K562 (cell line): ENCODE results near the gene CBY2. TPM values are rescaled to one million over a fixed set of nuclear protein-coding genes. Genes with fewer than 3 reads are reported as not detected.

Experiments
- ATAC-seq: fragments of 200-7000 bp; cut with Tn5 transposase; 3 replicates; pipeline ENCODE4 v1.9.1; 2020; ENCODE audit warnings: moderate library complexity
- BruUV-seq: library from RNA; stranded (reverse); fragments of 400-500 nt; replicated peaks from 2 replicates; lab custom pipeline; 2021; lab: Mats Ljungman, UMichigan
- CTCF ChIA-PET: fragments of 300-600 bp; formaldehyde crosslinking; extraction: SDS; loops from one replicate; lab custom pipeline; 2021; ENCODE audit warnings: low intra/inter-chr PET ratio; lab: Yijun Ruan, JAX
- POLR2A ChIA-PET: fragments of 300-600, 350-650 bp; sonication (Branson Sonifier 250); formaldehyde crosslinking; extraction: SDS; loops from one replicate; lab custom pipeline; 2021; ENCODE audit warnings: antibody characterized with exemption, inconsistent platforms; lab: Yijun Ruan, JAX
- DNase-seq, 4 experiments: peaks; one replicate each; pipeline versions ENCODE4 v3.0.0 to v3.0.0-alpha.2; 2011 to 2018; ENCODE audit warnings: low spot score in 3 of 4, mixed read lengths in 3 of 4; ENCODE audit errors: extremely low read depth in 1 of 4
- FAIRE-seq: peaks from 2 replicates; lab custom pipeline; 2011; peaks lifted over from hg19 to GRCh38; lab: Jason Lieb, UNC
- H2AFZ ChIP-seq: 2 replicates; pipeline ENCODE4 v1.6.0; 2011; ENCODE audit warnings: low read depth, low read length, control low read depth, inconsistent platforms
- H3K27ac ChIP-seq: fragments of 200-600 bp; 3 replicates; pipeline ENCODE4 v1.8.0; 2011; ENCODE audit warnings: low read depth, mild to moderate bottlenecking, control low read depth, inconsistent platforms, low read length, moderate library complexity, mixed read lengths; ENCODE audit errors: extremely low read depth
- H3K27me3 ChIP-seq, 2 experiments: fragments of 300-600 bp in 1 of 2; 2 replicates in 1 of 2; 3 replicates in 1 of 2; pipeline versions ENCODE4 v1.6.0 to v1.8.0; 2011; ENCODE audit warnings: inconsistent platforms in 2 of 2, low read length in 2 of 2, mild to moderate bottlenecking in 1 of 2, mixed read lengths in 1 of 2, moderate library complexity in 1 of 2; ENCODE audit not compliant: control insufficient read depth in 2 of 2, insufficient read depth in 2 of 2
- H3K36me3 ChIP-seq: fragments of 300-600 bp; 3 replicates; pipeline ENCODE4 v1.8.0; 2011; ENCODE audit warnings: mild to moderate bottlenecking, low read length, inconsistent platforms; ENCODE audit not compliant: control insufficient read depth, insufficient read depth
- H3K4me1 ChIP-seq, 2 experiments: fragments of 200-600 bp in 1 of 2; replicated peaks in 1 of 2; 2 replicates in 1 of 2; 3 replicates in 1 of 2; pipeline versions ENCODE4 v1.5.1 to v1.8.0; 2011; ENCODE audit warnings: inconsistent platforms in 2 of 2, low read length in 2 of 2, mild to moderate bottlenecking in 1 of 2, mixed read lengths in 1 of 2, moderate library complexity in 1 of 2; ENCODE audit not compliant: control insufficient read depth in 2 of 2, insufficient read depth in 2 of 2
- H3K4me2 ChIP-seq: 2 replicates; pipeline ENCODE4 v1.6.1; 2011; ENCODE audit warnings: low read length, control low read depth, inconsistent platforms, mixed read lengths; ENCODE audit not compliant: insufficient read depth
- H3K4me3 ChIP-seq: fragments of 200-600 bp; sonication (generic), shearing (Covaris generic); 2 replicates; pipeline ENCODE4 v1.5.1; 2016; ENCODE audit warnings: control low read depth, inconsistent platforms
- H3K79me2 ChIP-seq: fragments of 200-600 bp; 3 replicates; pipeline ENCODE4 v1.8.0; 2011; ENCODE audit warnings: low read length, inconsistent platforms; ENCODE audit not compliant: control insufficient read depth, insufficient read depth
- H3K9ac ChIP-seq, 2 experiments: 2 replicates each; pipeline versions ENCODE4 v1.6.0 to v1.6.1; 2011; ENCODE audit warnings: low read depth in 2 of 2, low read length in 2 of 2, control low read depth in 1 of 2, inconsistent platforms in 1 of 2, mild to moderate bottlenecking in 1 of 2, mixed read lengths in 1 of 2; ENCODE audit not compliant: insufficient read depth in 1 of 2
- H3K9me1 ChIP-seq: one replicate; pipeline ENCODE4 v1.6.0; 2011; ENCODE audit warnings: inconsistent platforms, mild to moderate bottlenecking, low read length, moderate library complexity; ENCODE audit not compliant: control insufficient read depth, insufficient read depth
- H3K9me3 ChIP-seq: replicated peaks from 2 replicates; pipeline ENCODE4 v1.5.1; 2011; ENCODE audit warnings: low read depth, low read length, inconsistent platforms; ENCODE audit not compliant: control insufficient read depth, insufficient read depth
- H4K20me1 ChIP-seq: replicated peaks from 2 replicates; pipeline ENCODE4 v1.6.1; 2011; ENCODE audit warnings: low read length, inconsistent platforms, mixed read lengths; ENCODE audit not compliant: control insufficient read depth, insufficient read depth
- EGR1 ChIP-seq: fragments of 450-650 bp; conservative IDR thresholded peaks from 2 replicates; pipeline ENCODE4 v1.6.1; 2017; ENCODE audit warnings: mild to moderate bottlenecking
- GATAD2B ChIP-seq: fragments of 450-650 bp; IDR thresholded peaks from 2 replicates; pipeline ENCODE4 v1.6.1; 2017; ENCODE audit warnings: mild to moderate bottlenecking, borderline replicate concordance
- HDAC6 ChIP-seq: IDR thresholded peaks from 2 replicates; pipeline ENCODE4 v1.6.1; 2012; ENCODE audit warnings: low read depth, mild to moderate bottlenecking, control low read depth, inconsistent platforms, low read length, moderate library complexity
- HOMEZ ChIP-seq: fragments of 250-450 bp; sonication (Bioruptor Pico); IDR thresholded peaks from 2 replicates; pipeline ENCODE4 v1.4.0; 2020; ENCODE audit warnings: mild to moderate bottlenecking, moderate library complexity
- IRF1 ChIP-seq: sonication (generic); formaldehyde crosslinking; IDR thresholded peaks from 2 replicates; pipeline ENCODE4 v1.8.0; 2022; ENCODE audit warnings: missing genetic modification reagents, mild to moderate bottlenecking, borderline replicate concordance
- PHTF2 ChIP-seq: fragments of 250-450 bp; sonication (Bioruptor Pico); IDR thresholded peaks from 2 replicates; pipeline ENCODE4 v1.5.0; 2021; ENCODE audit warnings: mild to moderate bottlenecking
- PRPF4 ChIP-seq: fragments of 200-400 bp; formaldehyde crosslinking; IDR thresholded peaks from one replicate; pipeline ENCODE4 v1.6.1; 2017; ENCODE audit warnings: low read length, low read depth, mild to moderate bottlenecking; ENCODE audit not compliant: insufficient read depth, poor library complexity, severe bottlenecking
- RFX5 ChIP-seq: IDR thresholded peaks from 2 replicates; pipeline ENCODE4 v1.6.1; 2011; ENCODE audit warnings: low read depth, mild to moderate bottlenecking, improper control_type of control experiment, low read length
- ZNF449 ChIP-seq: fragments of 250-450 bp; sonication (Bioruptor Pico); IDR thresholded peaks from 2 replicates; pipeline ENCODE4 v1.8.0; 2022; ENCODE audit warnings: moderate library complexity, mild to moderate bottlenecking, inconsistent platforms
- WGBS: fragments of 100-300 bp; shearing (Covaris generic); methylation state at CpG from one replicate; pipeline ENCODE4 v1.1.6; 2016; ENCODE audit warnings: low coverage, mixed read lengths; ENCODE audit not compliant: insufficient coverage; ENCODE audit errors: missing lambda C conversion rate; 5-methylcytosine and 5-hydroxymethylcytosine counted together
- in situ Hi-C: fragments of 300-500 bp; cut with MboI; formaldehyde crosslinking; loops from 4 replicates; pipeline ENCODE4 v1.15.0; 2018; ENCODE audit warnings: inconsistent platforms, mixed read lengths
- intact Hi-C: fragments of 100-400 bp; cut with micrococcal nuclease; formaldehyde crosslinking; loops from 2 replicates; pipeline ENCODE4 v1.14.2; 2022
- polyA plus RNA-seq, 8 experiments: library from polyadenylated mRNA; depleted of rRNA in 4 of 8; stranded (reverse) in 5 of 8; unstranded in 3 of 8; fragments of >200 nt; fragmentation: Nextera tagmentation in 2 of 8; fragmentation: Illumina TruSeq in 1 of 8; extraction: Ambion mirVana in 2 of 8; extraction: Trizol in 1 of 8; gene quantifications; 2 replicates each; pipeline versions ENCODE4 v1.2.1 to v1.2.3, GENCODE V29; 2011 to 2014; ENCODE audit warnings: inconsistent platforms in 1 of 8, missing spikeins in 1 of 8
- total RNA-seq, 7 experiments: library from RNA; depleted of rRNA in 6 of 7; stranded (reverse); fragments of >200 nt in 6 of 7; fragmentation: Illumina TruSeq in 2 of 7; extraction: Trizol in 2 of 7; gene quantifications; 2 replicates each; pipeline versions ENCODE4 v1.2.1 to v1.2.3, GENCODE V29; 2011 to 2021; ENCODE audit warnings: low replicate concordance in 1 of 7

Gene CBY2
- total and polyA plus RNA-seq, 9 of the 15 experiments (the other 6 are each of a cell fraction or from before 2014, with no cell fraction given), result 0.09 TPM; not detected in 8

DNA sequence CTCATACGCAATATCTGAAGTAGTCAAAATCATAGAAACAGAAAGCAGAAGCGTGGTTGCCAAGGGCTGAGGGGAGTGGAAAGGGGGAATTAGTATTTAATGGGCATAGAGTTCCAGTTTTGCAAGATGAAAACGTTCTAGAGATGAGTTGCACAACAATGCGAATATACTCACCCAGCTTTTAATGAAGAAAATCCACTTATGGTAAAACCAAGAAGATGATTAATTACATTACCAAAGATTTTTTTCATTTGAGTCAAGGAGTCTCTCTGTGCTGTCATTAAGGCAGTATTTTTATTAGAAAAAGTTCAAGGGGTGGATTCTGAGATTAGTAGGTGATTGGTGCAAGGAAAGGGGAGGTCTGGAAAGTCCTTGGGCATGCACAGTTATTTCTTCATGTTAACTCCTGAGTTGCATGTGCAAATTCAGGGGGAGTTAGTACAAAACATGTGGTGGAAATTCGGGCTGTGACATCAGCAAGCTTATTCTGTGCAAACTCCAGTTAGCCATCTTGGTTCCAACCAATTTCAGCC lies 6.9 kb upstream of the CBY2 start (continued):
- TF ChIP-seq HOMEZ, result no peak
- TF ChIP-seq, all 486 proteins: peak for 0

DNA sequence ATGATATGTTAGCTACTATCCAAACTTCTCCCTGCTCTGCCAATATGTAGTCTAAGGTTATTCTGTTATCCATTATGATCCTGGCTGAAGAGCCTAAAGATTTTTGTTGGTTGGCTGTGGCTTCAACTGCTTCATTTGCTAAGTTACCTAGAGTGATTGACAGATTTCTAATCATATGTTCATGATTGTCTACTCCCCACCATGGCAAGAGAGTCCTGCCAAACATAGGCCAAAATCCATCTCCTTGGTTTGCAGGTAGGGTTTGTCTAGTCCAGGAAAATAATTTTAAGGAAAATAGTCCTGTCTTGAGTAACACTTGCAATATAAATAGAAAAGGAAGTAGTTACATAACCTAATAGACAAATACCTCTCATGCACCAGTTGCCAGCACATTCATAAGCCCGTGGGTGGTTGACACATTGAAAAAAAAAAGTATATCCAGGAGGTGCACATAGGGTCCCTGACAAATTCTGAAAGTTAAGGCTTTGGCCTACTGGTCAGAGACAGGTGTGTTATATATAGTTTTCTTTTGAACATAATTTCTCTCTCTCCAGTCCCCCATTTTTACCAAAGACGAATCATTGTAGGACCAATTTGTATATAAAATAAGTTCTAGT lies 5.4 kb upstream of the CBY2 start:
- 0 out of 5 replicates have a peak, but pooled peaks cover 0 to 4% of the 10 kb centered on the region in 2 experiments for H3K27me3 ChIP-seq
- no peaks in the 10 kb centered on the region for H4K20me1 ChIP-seq
- 0% methylated on average over 2 of the region's 2 CpGs for WGBS
- intact Hi-C loops, result no loop called here
- FAIRE-seq (no peak), ATAC-seq (no peak), DNase-seq (no peak)
- ChIA-PET CTCF (no interaction called here), POLR2A (no interaction called here)
- H2AFZ ChIP-seq, result no peak overlapping the region
- H3K4me3 ChIP-seq, result no peak overlapping the region
- no peaks in the 10 kb centered on the region for H3K36me3 ChIP-seq
- H3K4me1 ChIP-seq, result no peaks in the 10 kb centered on the region
- no peaks in the 10 kb centered on the region for H3K9me1 ChIP-seq
- TF ChIP-seq HDAC6 (no peak), RFX5 (no peak), EGR1 (no peak), IRF1 (CRISPR knock-in tag) (no peak), PHTF2 (CRISPR knock-in tag) (no peak), GATAD2B (no peak), PRPF4 (no peak), ZNF449 (CRISPR knock-in tag) (no peak)
- H3K79me2 ChIP-seq, result no peaks in the 10 kb centered on the region
- in situ Hi-C loops, result no loop called here
- no TSS peak for BruUV-seq
- no peak overlapping the region for H3K9ac ChIP-seq
- H3K4me2 ChIP-seq, result no peak overlapping the region
- H3K9me3 ChIP-seq, result no peaks in the 10 kb centered on the region
- no peak overlapping the region for H3K27ac ChIP-seq
